Fibroblast of villous mesenchyme (primary cell): ENCODE results near the gene SYNM. TPM values are rescaled to one million over a fixed set of nuclear protein-coding genes. Genes with fewer than 3 reads are reported as not detected.

Source experiments
- DNase-seq: peaks from one replicate; pipeline ENCODE4 v3.0.0-alpha.2; 2010; ENCODE audit warnings: low read depth
- H3K4me3 ChIP-seq: 2 replicates; pipeline ENCODE4 v1.5.1; 2011; ENCODE audit warnings: low read depth, mild to moderate bottlenecking, low read length
- CTCF ChIP-seq: IDR thresholded peaks from 2 replicates; pipeline ENCODE4 v1.5.1; 2012; ENCODE audit warnings: low read depth, mild to moderate bottlenecking, low read length; ENCODE audit not compliant: insufficient read depth
- total RNA-seq: library from RNA; depleted of rRNA; stranded (reverse); fragments of >200 nt; gene quantifications from 2 replicates; pipeline ENCODE4 v1.2.3, GENCODE V29; 2012

Gene SYNM
- total RNA-seq, 1 donor = 5.6 TPM

GRCh38 chr15:99131441-99132023 lies 26.7 kb downstream of the SYNM start:
- TF ChIP-seq CTCF = no peak
- DNase-seq = no peak
- H3K4me3 ChIP-seq = no peak overlapping the region

- no peak for TF ChIP-seq CTCF
- DNase-seq = no peak
These were observed 27.2 kb downstream of the SYNM start for GRCh38 chr15:99132122-99132521.

GRCh38 chr15:99132634-99133287 lies 27.9 kb downstream of the SYNM start:
- H3K4me3 ChIP-seq = no peak overlapping the region
- DNase-seq = no peak
- no peak for TF ChIP-seq CTCF

More at GRCh38 chr15:99132122-99132521, 27.2 kb downstream of the SYNM start:
- no peak overlapping the region for H3K4me3 ChIP-seq

GRCh38 chr15:99134317-99134821 lies 29.5 kb downstream of the SYNM start:
- no peak for TF ChIP-seq CTCF
- no peak overlapping the region for H3K4me3 ChIP-seq
- no peak for DNase-seq

- H3K4me3 ChIP-seq = no peak overlapping the region
- DNase-seq = no peak
- no peak for TF ChIP-seq CTCF
These were observed 30.3 kb downstream of the SYNM start for GRCh38 chr15:99135194-99135593.

GRCh38 chr15:99137111-99137546 lies 32.2 kb downstream of the SYNM start:
- TF ChIP-seq CTCF = no peak
- no peak for DNase-seq
- no peak overlapping the region for H3K4me3 ChIP-seq
